DOHH2 (cell line): ENCODE results near the gene CLSTN1.
A peak's percentile ranks its signal among the peaks of the same experiment; 100 is the strongest.
"Not testable (repeated sequence)": the region's sequence is repeated elsewhere in the genome, so short reads cannot be mapped to it uniquely, and the experiment has no call there.

Experiments used
- H3F3A ChIP-seq: fragments of 200-600 bp; sonication (generic), shearing (Covaris generic); 2 replicates; pipeline ENCODE4 v1.6.0; 2016; ENCODE audit warnings: antibody characterized with exemption, mild to moderate bottlenecking; ENCODE audit not compliant: control insufficient read depth, insufficient read depth
- H3K27ac ChIP-seq: fragments of 200-600 bp; sonication (generic); 2 replicates; pipeline ENCODE4 v1.5.1; 2014; ENCODE audit warnings: low read depth, mild to moderate bottlenecking, low read length, moderate library complexity
- H3K27me3 ChIP-seq: fragments of 200-600 bp; sonication (generic); 2 replicates; pipeline ENCODE4 v1.6.1; 2014; ENCODE audit warnings: mild to moderate bottlenecking, low read length, mixed read lengths; ENCODE audit not compliant: control insufficient read depth
- H3K36me3 ChIP-seq: fragments of 200-600 bp; sonication (generic); 2 replicates; pipeline ENCODE4 v1.6.1; 2014; ENCODE audit warnings: mild to moderate bottlenecking, low read length, moderate library complexity, mixed read lengths; ENCODE audit not compliant: control insufficient read depth
- H3K4me1 ChIP-seq: fragments of 200-600 bp; sonication (generic); 2 replicates; pipeline ENCODE4 v1.6.1; 2014; ENCODE audit warnings: mild to moderate bottlenecking, low read length, mixed read lengths; ENCODE audit not compliant: control insufficient read depth
- H3K4me2 ChIP-seq: fragments of 200-600 bp; sonication (generic); 2 replicates; pipeline ENCODE4 v1.6.0; 2014; ENCODE audit warnings: mild to moderate bottlenecking, low read length, moderate library complexity
- H3K4me3 ChIP-seq: fragments of 200-600 bp; sonication (generic); 2 replicates; pipeline ENCODE4 v1.5.1; 2014; ENCODE audit warnings: mild to moderate bottlenecking, low read length, mixed read lengths
- H3K79me2 ChIP-seq: fragments of 200-600 bp; sonication (generic); 2 replicates; pipeline ENCODE4 v1.6.1; 2014; ENCODE audit warnings: mild to moderate bottlenecking, low read length, mixed read lengths; ENCODE audit not compliant: control insufficient read depth
- H3K9me2 ChIP-seq: fragments of 200-600 bp; sonication (generic); replicated peaks from 2 replicates; pipeline ENCODE4 v1.6.1; 2014; ENCODE audit warnings: mild to moderate bottlenecking, low read length, mixed read lengths; ENCODE audit not compliant: control insufficient read depth
- H3K9me3 ChIP-seq: fragments of 200-600 bp; sonication (generic); 2 replicates; pipeline ENCODE4 v1.6.1; 2014; ENCODE audit warnings: antibody characterized with exemption, low read length, mixed read lengths; ENCODE audit not compliant: control insufficient read depth, insufficient read depth
- H4K20me1 ChIP-seq: fragments of 200-600 bp; sonication (generic); 2 replicates; pipeline ENCODE4 v1.6.0; 2014; ENCODE audit warnings: low read depth, mild to moderate bottlenecking, antibody characterized with exemption, low read length, moderate library complexity; ENCODE audit not compliant: control insufficient read depth, insufficient read depth
- CTCF ChIP-seq: fragments of 200-600 bp; sonication (generic); IDR thresholded peaks from one replicate; pipeline ENCODE4 v1.5.1; 2014; ENCODE audit warnings: antibody characterized with exemption, mild to moderate bottlenecking, low read depth, low read length; ENCODE audit not compliant: poor library complexity, severe bottlenecking
- EZH2phosphoT487 ChIP-seq: fragments of 200-600 bp; sonication (generic); IDR thresholded peaks from 2 replicates; pipeline ENCODE4 v1.6.1; 2017; ENCODE audit warnings: borderline replicate concordance, mild to moderate bottlenecking, antibody characterized with exemption, low read length, moderate library complexity, mixed read lengths

CLSTN1 gene

DNA sequence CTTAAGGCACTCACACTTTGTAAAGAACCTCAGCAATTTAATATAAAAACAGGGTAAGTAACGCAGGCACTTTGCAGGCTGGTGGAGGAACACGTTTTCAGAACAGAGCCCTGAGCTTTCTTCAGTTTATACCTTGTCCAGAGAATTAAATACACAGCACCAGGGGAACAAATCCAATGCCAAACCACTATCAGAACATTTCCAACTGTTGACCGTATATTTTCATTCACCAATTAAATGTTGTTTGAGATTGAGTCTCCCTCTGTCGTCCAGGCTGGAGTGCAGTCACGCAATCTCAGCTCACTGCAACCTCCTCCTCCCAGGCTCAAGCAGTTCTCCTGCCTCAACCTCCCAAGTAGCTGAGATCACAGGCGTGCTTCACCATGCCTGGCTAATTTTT is 29.7 kb downstream of the CLSTN1 start:
- H3K27me3 ChIP-seq, result no peaks in the 10 kb centered on the region
- H3K4me1 ChIP-seq, result peaks cover 65% of the 10 kb centered on the region
- H3K4me3 ChIP-seq, result no peak overlapping the region
- TF ChIP-seq EZH2phosphoT487 (no peak), CTCF (no peak)
- no peak overlapping the region for H3K4me2 ChIP-seq
- H3K36me3 ChIP-seq, result peaks cover 13% of the 10 kb centered on the region
- no peaks in the 10 kb centered on the region for H3K9me2 ChIP-seq
- peaks cover 100% of the 10 kb centered on the region for H3K79me2 ChIP-seq
- peaks cover 18% of the 10 kb centered on the region for H3F3A ChIP-seq
- H3K9me3 ChIP-seq, result no peaks in the 10 kb centered on the region
- no peak overlapping the region for H3K27ac ChIP-seq
- H4K20me1 ChIP-seq, result peaks cover 17% of the 10 kb centered on the region

DNA sequence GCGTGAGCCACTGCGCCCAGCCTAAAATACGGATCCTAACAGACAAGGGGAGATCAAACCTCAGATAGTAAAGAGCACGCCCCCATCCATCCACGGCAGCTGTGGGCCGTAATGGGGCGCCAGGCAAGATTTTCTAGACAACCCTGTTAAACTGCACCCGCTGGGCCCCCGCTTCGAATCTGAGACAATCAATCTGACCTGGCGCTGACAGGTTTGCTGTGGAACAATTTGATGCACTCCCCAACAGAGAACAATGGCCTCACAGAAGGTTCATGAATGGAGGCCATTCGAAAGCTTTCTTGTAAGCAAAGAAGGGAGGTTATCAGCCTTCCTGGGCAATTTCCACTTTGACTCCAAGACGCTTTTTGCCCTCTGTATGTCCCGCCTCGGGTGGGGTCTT is 30.5 kb downstream of the CLSTN1 start:
- Histone ChIP-seq H3K79me2 (peaks cover 100% of the 10 kb centered on the region), H3K4me2 (no peak overlapping the region), H3K9me2 (no peaks in the 10 kb centered on the region), H3K4me1 (peaks cover 65% of the 10 kb centered on the region), H3F3A (peaks cover 21% of the 10 kb centered on the region), H3K27me3 (no peaks in the 10 kb centered on the region), H4K20me1 (peaks cover 11% of the 10 kb centered on the region; the same call in 1 of the 2 replicates), H3K4me3 (no peak overlapping the region), H3K9me3 (no peaks in the 10 kb centered on the region), H3K27ac (no peak overlapping the region), H3K36me3 (peaks cover 13% of the 10 kb centered on the region)
- TF ChIP-seq EZH2phosphoT487 (no peak), CTCF (no peak)

- H3F3A ChIP-seq, result peaks cover 28% of the 10 kb centered on the region
- H3K9me3 ChIP-seq, result no peaks in the 10 kb centered on the region
- peaks cover 66% of the 10 kb centered on the region for H3K4me1 ChIP-seq
- TF ChIP-seq EZH2phosphoT487 (no peak), CTCF (no peak)
- H3K4me2 ChIP-seq, result no peak overlapping the region
- H3K9me2 ChIP-seq, result no peaks in the 10 kb centered on the region
- H3K27me3 ChIP-seq, result no peaks in the 10 kb centered on the region
- no peak overlapping the region for H3K27ac ChIP-seq
- no peak overlapping the region for H3K4me3 ChIP-seq
- peaks cover 9% of the 10 kb centered on the region; the same call in 1 of the 2 replicates for H4K20me1 ChIP-seq
- H3K79me2 ChIP-seq, result peaks cover 96% of the 10 kb centered on the region
- H3K36me3 ChIP-seq, result peaks cover 18% of the 10 kb centered on the region
Measured at GRCh38 chr1:9792156-9793042, 31.4 kb downstream of the CLSTN1 start.

GRCh38 chr1:9789700-9790099 is 34.1 kb downstream of the CLSTN1 start:
- not testable (repeated sequence) for H3K4me3 ChIP-seq, H3K9me2 ChIP-seq, H3K27me3 ChIP-seq, H3K9me3 ChIP-seq, H4K20me1 ChIP-seq
- Histone ChIP-seq H3F3A (peaks cover 35% of the 10 kb centered on the region), H3K4me1 (peaks cover 84% of the 10 kb centered on the region), H3K79me2 (peaks cover 93% of the 10 kb centered on the region), H3K27ac (peak overlapping the region; percentile 94), H3K36me3 (peaks cover 26% of the 10 kb centered on the region), H3K4me2 (0 out of 2 replicates have a peak overlapping the region, but pooled peaks have one; percentile 98)
